Thyroid gland (tissue), 4 donors: ENCODE results near the gene PLEKHS1.

Source experiments
- POLR2A ChIP-seq, 2 donors: fragments of 450-650 bp; IDR thresholded peaks; one replicate each; pipeline ENCODE4 v1.6.1; 2017; ENCODE audit warnings: antibody characterized with exemption in 2 of 2, mild to moderate bottlenecking in 2 of 2, moderate library complexity in 1 of 2
- TF ChIP-seq, protein P1 (sequence below), 6 experiments: fragments of 200-600 bp in 3 of 6; fragments of 450-650 bp in 3 of 6; sonication (generic) in 3 of 6; IDR thresholded peaks; one replicate each; pipeline ENCODE4 v1.5.1; 2016 to 2019; ENCODE audit warnings: antibody characterized with exemption in 6 of 6, mild to moderate bottlenecking in 2 of 6, inconsistent platforms in 1 of 6, moderate library complexity in 1 of 6

DNA sequence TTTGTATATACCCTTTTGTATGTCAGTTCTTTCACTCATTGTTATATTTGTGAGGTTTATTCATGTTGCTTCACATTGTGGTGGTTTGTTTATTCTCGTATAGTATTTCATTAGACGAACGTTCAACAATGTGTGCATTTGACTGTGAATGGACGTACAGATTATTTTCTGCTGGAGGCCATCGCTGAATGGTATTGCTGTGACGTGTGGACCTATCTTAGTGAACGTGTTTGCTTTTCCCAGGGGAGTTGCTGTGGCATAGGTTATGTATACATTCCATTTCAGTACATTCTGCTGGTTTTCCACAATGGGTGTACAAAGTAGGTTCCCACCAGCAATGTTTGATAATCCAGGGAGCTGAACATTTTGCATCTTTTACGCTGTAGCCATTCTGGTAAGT lies 31.1 kb upstream of the PLEKHS1 start:
- TF ChIP-seq, protein P1, sequence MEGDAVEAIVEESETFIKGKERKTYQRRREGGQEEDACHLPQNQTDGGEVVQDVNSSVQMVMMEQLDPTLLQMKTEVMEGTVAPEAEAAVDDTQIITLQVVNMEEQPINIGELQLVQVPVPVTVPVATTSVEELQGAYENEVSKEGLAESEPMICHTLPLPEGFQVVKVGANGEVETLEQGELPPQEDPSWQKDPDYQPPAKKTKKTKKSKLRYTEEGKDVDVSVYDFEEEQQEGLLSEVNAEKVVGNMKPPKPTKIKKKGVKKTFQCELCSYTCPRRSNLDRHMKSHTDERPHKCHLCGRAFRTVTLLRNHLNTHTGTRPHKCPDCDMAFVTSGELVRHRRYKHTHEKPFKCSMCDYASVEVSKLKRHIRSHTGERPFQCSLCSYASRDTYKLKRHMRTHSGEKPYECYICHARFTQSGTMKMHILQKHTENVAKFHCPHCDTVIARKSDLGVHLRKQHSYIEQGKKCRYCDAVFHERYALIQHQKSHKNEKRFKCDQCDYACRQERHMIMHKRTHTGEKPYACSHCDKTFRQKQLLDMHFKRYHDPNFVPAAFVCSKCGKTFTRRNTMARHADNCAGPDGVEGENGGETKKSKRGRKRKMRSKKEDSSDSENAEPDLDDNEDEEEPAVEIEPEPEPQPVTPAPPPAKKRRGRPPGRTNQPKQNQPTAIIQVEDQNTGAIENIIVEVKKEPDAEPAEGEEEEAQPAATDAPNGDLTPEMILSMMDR (IDR thresholded peaks at IDR 0.05), result no peak
- TF ChIP-seq POLR2A (IDR thresholded peaks at IDR 0.05), result no peak
